ENCODE results near the gene NLGN3. TPM values are rescaled to one million over a fixed set of nuclear protein-coding genes. Genes with fewer than 3 reads are reported as not detected.
A peak's percentile ranks its signal among the peaks of the same experiment; 100 is the strongest.
"Not testable (repeated sequence)": the region's sequence is repeated elsewhere in the genome, so short reads cannot be mapped to it uniquely, and the experiment has no call there.

Gene NLGN3
- polyA plus RNA-seq, 1 donor: 3.8 TPM

GRCh38 chrX:71169586-71169985 lies 24.9 kb downstream of the NLGN3 start:
- no peaks in the 10 kb centered on the region for H3K27me3 ChIP-seq (ENCODE audit: control insufficient read depth, insufficient read depth, low read length)
- WGBS (ENCODE audit: insufficient coverage, low lambda C conversion rate): no CpG with 5 or more reads among the region's 22 CpGs
- DNase-seq: no peak

GRCh38 chrX:71170660-71171059 lies 26.0 kb downstream of the NLGN3 start:
- WGBS (ENCODE audit: insufficient coverage, low lambda C conversion rate): 100% methylated on average over 1 of the region's 5 CpGs
- no peak overlapping the region for H3K4me3 ChIP-seq (ENCODE audit: low read length)
- no peaks in the 10 kb centered on the region for H3K4me1 ChIP-seq (ENCODE audit: control insufficient read depth, insufficient read depth, low read length)
- H3K27me3 ChIP-seq (ENCODE audit: control insufficient read depth, insufficient read depth, low read length): no peaks in the 10 kb centered on the region
- H3K36me3 ChIP-seq (ENCODE audit: control insufficient read depth, insufficient read depth, low read length): no peaks in the 10 kb centered on the region
- no peak for DNase-seq
- no peak overlapping the region for H3K27ac ChIP-seq (ENCODE audit: low read length)
- H3K9me3 ChIP-seq (ENCODE audit: control insufficient read depth, low read depth, low read length): no peaks in the 10 kb centered on the region

More at GRCh38 chrX:71169586-71169985, 24.9 kb downstream of the NLGN3 start:
- Histone ChIP-seq H3K9me3 (ENCODE audit: control insufficient read depth, low read depth, low read length) (no peaks in the 10 kb centered on the region), H3K4me3 (ENCODE audit: low read length) (no peak overlapping the region), H3K36me3 (ENCODE audit: control insufficient read depth, insufficient read depth, low read length) (no peaks in the 10 kb centered on the region), H3K27ac (ENCODE audit: low read length) (no peak overlapping the region), H3K4me1 (ENCODE audit: control insufficient read depth, insufficient read depth, low read length) (no peaks in the 10 kb centered on the region)

- no peaks in the 10 kb centered on the region for H3K36me3 ChIP-seq (ENCODE audit: control insufficient read depth, insufficient read depth, low read length)
- H3K27ac ChIP-seq (ENCODE audit: low read length): no peak overlapping the region
- H3K4me1 ChIP-seq (ENCODE audit: control insufficient read depth, insufficient read depth, low read length): no peaks in the 10 kb centered on the region
- peak; percentile 31 to 65 for DNase-seq
- no peaks in the 10 kb centered on the region for H3K27me3 ChIP-seq (ENCODE audit: control insufficient read depth, insufficient read depth, low read length)
- no peaks in the 10 kb centered on the region for H3K9me3 ChIP-seq (ENCODE audit: control insufficient read depth, low read depth, low read length)
- WGBS (ENCODE audit: insufficient coverage, low lambda C conversion rate): no CpG with 5 or more reads among the region's 12 CpGs
- H3K4me3 ChIP-seq (ENCODE audit: low read length): no peak overlapping the region
These were observed 26.6 kb downstream of the NLGN3 start for GRCh38 chrX:71171110-71171801.

- H3K27ac ChIP-seq (ENCODE audit: low read length): no peak overlapping the region
- H3K36me3 ChIP-seq (ENCODE audit: control insufficient read depth, insufficient read depth, low read length): no peaks in the 10 kb centered on the region
- no peaks in the 10 kb centered on the region for H3K27me3 ChIP-seq (ENCODE audit: control insufficient read depth, insufficient read depth, low read length)
- no CpG with 5 or more reads among the region's 2 CpGs for WGBS (ENCODE audit: insufficient coverage, low lambda C conversion rate)
- H3K9me3 ChIP-seq (ENCODE audit: control insufficient read depth, low read depth, low read length): no peaks in the 10 kb centered on the region
- H3K4me3 ChIP-seq (ENCODE audit: low read length): no peak overlapping the region
- no peaks in the 10 kb centered on the region for H3K4me1 ChIP-seq (ENCODE audit: control insufficient read depth, insufficient read depth, low read length)
- DNase-seq: no peak
These were observed 28.8 kb downstream of the NLGN3 start for GRCh38 chrX:71173440-71173839.

GRCh38 chrX:71174795-71175194 lies 30.2 kb downstream of the NLGN3 start:
- no peaks in the 10 kb centered on the region for H3K9me3 ChIP-seq (ENCODE audit: control insufficient read depth, low read depth, low read length)
- DNase-seq: no peak
- no peak overlapping the region for H3K4me3 ChIP-seq (ENCODE audit: low read length)
- no peaks in the 10 kb centered on the region for H3K36me3 ChIP-seq (ENCODE audit: control insufficient read depth, insufficient read depth, low read length)
- H3K4me1 ChIP-seq (ENCODE audit: control insufficient read depth, insufficient read depth, low read length): no peaks in the 10 kb centered on the region
- WGBS (ENCODE audit: insufficient coverage, low lambda C conversion rate): no CpG with 5 or more reads among the region's 1 CpG
- no peak overlapping the region for H3K27ac ChIP-seq (ENCODE audit: low read length)
- H3K27me3 ChIP-seq (ENCODE audit: control insufficient read depth, insufficient read depth, low read length): no peaks in the 10 kb centered on the region

- Histone ChIP-seq H3K4me3 (ENCODE audit: low read length) (no peak overlapping the region), H3K27me3 (ENCODE audit: control insufficient read depth, insufficient read depth, low read length) (no peaks in the 10 kb centered on the region), H3K27ac (ENCODE audit: low read length) (no peak overlapping the region), H3K4me1 (ENCODE audit: control insufficient read depth, insufficient read depth, low read length) (no peaks in the 10 kb centered on the region), H3K9me3 (ENCODE audit: control insufficient read depth, low read depth, low read length) (no peaks in the 10 kb centered on the region), H3K36me3 (ENCODE audit: control insufficient read depth, insufficient read depth, low read length) (no peaks in the 10 kb centered on the region)
- no peak for DNase-seq
- WGBS (ENCODE audit: insufficient coverage, low lambda C conversion rate): no CpG with 5 or more reads among the region's 5 CpGs
These were observed 30.9 kb downstream of the NLGN3 start for GRCh38 chrX:71175531-71175930.

GRCh38 chrX:71177327-71177726 lies 32.7 kb downstream of the NLGN3 start:
- Histone ChIP-seq H3K36me3 (ENCODE audit: control insufficient read depth, insufficient read depth, low read length) (no peaks in the 10 kb centered on the region), H3K4me1 (ENCODE audit: control insufficient read depth, insufficient read depth, low read length) (peaks cover 3% of the 10 kb centered on the region), H3K4me3 (ENCODE audit: low read length) (no peak overlapping the region), H3K27me3 (ENCODE audit: control insufficient read depth, insufficient read depth, low read length) (no peaks in the 10 kb centered on the region), H3K27ac (ENCODE audit: low read length) (no peak overlapping the region), H3K9me3 (ENCODE audit: control insufficient read depth, low read depth, low read length) (no peaks in the 10 kb centered on the region)
- WGBS (ENCODE audit: insufficient coverage, low lambda C conversion rate): no CpG with 5 or more reads among the region's 3 CpGs
- no peak for DNase-seq

GRCh38 chrX:71178908-71179307 lies 34.3 kb downstream of the NLGN3 start:
- Histone ChIP-seq H3K9me3 (ENCODE audit: control insufficient read depth, low read depth, low read length) (no peaks in the 10 kb centered on the region), H3K4me1 (ENCODE audit: control insufficient read depth, insufficient read depth, low read length) (peaks cover 15% of the 10 kb centered on the region), H3K27ac (ENCODE audit: low read length) (no peak overlapping the region), H3K27me3 (ENCODE audit: control insufficient read depth, insufficient read depth, low read length) (no peaks in the 10 kb centered on the region), H3K36me3 (ENCODE audit: control insufficient read depth, insufficient read depth, low read length) (no peaks in the 10 kb centered on the region), H3K4me3 (ENCODE audit: low read length) (no peak overlapping the region)
- peak; percentile 51 to 52 for DNase-seq
- WGBS (ENCODE audit: insufficient coverage, low lambda C conversion rate): no CpG with 5 or more reads among the region's 4 CpGs

- not testable (repeated sequence) for DNase-seq; H3K4me3 ChIP-seq (ENCODE audit: low read length); H3K27me3 ChIP-seq (ENCODE audit: control insufficient read depth, insufficient read depth, low read length); H3K9me3 ChIP-seq (ENCODE audit: control insufficient read depth, low read depth, low read length); H3K36me3 ChIP-seq (ENCODE audit: control insufficient read depth, insufficient read depth, low read length)
- WGBS (ENCODE audit: insufficient coverage, low lambda C conversion rate): no CpG with 5 or more reads among the region's 9 CpGs
- peak overlapping the region; percentile 78 for H3K27ac ChIP-seq (ENCODE audit: low read length)
- peaks cover 23% of the 10 kb centered on the region for H3K4me1 ChIP-seq (ENCODE audit: control insufficient read depth, insufficient read depth, low read length)
These were observed 36.1 kb downstream of the NLGN3 start for GRCh38 chrX:71180579-71181265.

GRCh38 chrX:71181558-71181909 lies 36.9 kb downstream of the NLGN3 start:
- no peaks in the 10 kb centered on the region for H3K27me3 ChIP-seq (ENCODE audit: control insufficient read depth, insufficient read depth, low read length)
- no peak for DNase-seq
- no CpG with 5 or more reads among the region's 10 CpGs for WGBS (ENCODE audit: insufficient coverage, low lambda C conversion rate)
- H3K9me3 ChIP-seq (ENCODE audit: control insufficient read depth, low read depth, low read length): no peaks in the 10 kb centered on the region
- H3K4me3 ChIP-seq (ENCODE audit: low read length): peak overlapping the region; percentile 38
- H3K36me3 ChIP-seq (ENCODE audit: control insufficient read depth, insufficient read depth, low read length): no peaks in the 10 kb centered on the region
- peaks cover 23% of the 10 kb centered on the region for H3K4me1 ChIP-seq (ENCODE audit: control insufficient read depth, insufficient read depth, low read length)
- peak overlapping the region; percentile 78 for H3K27ac ChIP-seq (ENCODE audit: low read length)
